Stimulated activated CD8-positive, alpha-beta memory T cell treated with anti-CD3 and anti-CD28 coated beads, Interleukin-2, amount 100 ng/mL, for 48 hours (primary cell): ENCODE results near the gene PERM1.

Experiments
- DNase-seq, 2 donors: peaks; one replicate each; pipeline ENCODE4 v3.0.0-alpha.2; 2020; ENCODE audit warnings: low read depth in 2 of 2

Gene PERM1

DNA sequence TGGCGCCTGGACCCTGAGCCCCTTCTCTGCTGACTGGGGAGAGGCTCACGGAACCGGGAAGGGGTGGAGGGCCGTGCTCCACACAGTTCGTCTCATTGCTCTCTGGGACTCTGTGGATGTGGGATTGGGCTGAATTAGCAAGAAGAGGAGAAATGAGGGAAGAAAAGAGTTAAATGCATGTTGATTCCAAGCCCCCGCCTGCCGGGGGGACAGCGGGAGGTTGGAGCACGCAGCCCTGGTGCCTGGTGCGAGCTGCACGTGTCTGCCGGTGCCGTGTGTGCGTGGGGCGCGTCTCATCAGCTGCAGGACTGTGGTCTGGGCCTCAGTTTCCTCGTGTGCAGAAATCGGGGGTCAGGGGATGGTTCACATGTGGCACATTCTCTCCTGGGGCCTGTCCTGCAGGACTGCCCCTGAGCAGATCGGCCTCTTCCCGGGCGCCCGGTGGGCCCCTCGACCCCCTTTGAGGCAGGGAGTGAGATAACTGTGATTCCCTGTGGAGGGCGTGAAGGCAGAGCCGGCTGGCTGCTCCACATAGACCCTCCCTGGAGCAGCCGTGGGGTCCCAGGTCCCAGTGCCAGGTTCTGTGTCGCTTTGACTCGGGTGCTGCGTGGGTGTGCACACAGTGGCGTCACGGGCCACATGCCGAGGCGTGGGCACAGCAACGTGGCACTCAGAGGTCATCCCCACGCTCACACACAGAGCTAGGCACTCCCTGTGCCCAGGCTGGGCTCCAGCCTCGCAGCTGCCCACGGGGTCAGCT, 46.7 kb downstream of the PERM1 start:
- no peak for DNase-seq

DNA sequence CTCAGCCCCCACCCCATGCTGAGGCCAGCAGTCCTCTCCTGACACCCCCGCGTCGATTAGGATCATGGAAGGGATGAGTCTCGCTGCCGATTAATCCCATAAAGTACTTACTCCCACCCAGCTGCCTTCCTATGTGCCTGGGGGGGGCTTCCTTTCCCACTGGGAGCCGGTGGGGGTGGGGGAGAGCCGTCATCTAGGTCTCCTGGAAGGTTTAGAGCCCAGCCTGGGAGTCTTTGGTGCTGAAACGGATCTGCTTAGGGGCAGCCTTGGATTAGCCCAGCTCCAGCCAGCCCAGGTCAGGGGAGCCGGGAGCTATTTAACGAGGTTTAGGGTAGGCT, 48.3 kb downstream of the PERM1 start:
- no peak for DNase-seq

DNA sequence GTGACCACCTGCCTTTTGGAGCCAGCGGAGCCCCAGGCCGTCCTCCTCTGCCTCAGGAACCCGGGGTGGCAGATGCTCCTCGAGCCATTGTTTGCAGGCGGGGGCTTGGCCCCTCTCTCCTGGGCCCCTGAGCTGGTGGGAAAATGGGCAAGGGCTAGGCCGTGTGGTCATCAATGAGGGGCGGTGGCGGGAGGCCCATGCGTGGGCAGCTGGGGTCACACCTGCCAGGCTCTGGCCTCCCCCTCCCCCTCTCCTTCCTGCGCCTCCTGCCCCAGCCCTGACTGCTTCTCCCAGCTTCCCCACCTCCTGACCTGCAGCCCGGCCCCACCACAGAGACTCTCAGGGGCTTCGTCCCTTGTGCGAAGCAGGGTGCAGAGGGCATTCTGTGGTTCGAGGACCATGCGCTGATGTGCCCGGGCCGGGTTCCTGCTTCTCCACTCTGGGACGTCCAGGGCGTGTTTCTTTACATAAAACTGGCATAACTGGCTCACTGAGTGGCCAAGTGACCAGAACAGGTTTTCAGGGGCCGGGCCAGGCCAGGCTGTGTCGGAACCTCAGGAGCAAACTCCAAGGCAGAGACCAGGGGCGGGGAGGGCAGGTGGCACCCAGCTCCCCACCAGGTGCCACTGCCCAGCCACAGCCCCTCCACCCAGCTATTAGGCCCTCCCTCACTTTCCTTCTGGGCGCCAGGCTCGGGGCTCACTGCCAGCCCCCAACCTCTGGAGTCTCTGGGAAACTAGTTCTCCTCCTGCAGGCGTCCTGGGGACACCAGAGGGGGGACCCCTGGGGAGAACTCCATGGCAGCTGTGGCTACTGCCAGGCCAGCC, 48.9 kb downstream of the PERM1 start:
- no peak for DNase-seq

DNA sequence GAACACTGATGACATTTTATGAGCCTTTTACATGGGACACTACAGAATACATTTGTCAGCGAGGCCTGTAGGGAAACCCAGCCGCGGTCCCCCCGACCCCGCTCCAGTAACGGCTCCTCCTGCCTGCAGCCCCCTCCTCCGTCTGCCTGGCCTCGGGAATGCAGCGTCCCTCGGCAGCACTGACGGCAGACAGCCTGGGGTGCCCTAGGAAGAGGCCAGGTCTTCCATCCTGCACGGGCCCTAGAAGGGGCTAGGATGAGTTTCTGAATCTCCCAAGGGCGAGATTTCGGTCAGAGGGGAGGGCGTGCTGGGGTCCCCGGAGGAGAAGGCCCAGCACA, 49.8 kb downstream of the PERM1 start:
- no peak for DNase-seq

DNA sequence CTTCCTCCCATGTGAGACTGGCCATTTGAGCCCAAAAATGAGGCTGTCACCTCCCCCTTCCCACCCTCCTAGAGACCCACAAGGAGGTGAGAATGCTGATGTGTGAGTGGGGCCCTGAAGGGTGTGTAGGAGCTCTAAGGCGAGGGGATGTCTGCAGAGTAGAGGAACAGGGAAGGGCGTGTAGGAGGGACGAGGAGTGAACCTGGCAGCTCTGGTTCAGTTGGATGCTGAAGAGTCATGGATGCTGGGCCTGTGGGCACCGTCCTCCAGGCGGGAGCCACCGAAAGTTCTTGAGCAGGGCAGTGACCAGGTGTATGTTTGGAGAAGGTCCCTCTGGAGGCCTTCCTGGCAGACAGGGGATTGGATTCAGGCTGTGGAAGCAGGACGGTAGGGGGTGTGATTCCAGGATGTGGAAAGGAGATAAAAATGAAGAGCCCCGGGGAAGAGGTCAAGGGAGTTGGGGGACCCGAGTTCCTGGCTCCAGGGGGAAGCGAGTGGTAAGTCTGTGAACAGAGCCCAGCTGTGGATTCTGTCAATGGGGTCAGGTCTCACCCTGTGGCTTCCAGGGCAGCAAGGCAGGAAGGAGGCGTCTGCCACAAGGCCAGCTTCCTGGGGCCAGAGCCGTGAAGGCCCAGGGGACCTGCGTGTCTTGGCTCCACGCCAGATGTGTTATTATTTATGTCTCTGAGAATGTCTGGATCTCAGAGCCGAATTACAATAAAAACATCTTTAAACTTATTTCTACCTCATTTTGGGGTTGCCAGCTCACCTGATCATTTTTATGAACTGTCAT, 50.3 kb downstream of the PERM1 start:
- no peak for DNase-seq

DNA sequence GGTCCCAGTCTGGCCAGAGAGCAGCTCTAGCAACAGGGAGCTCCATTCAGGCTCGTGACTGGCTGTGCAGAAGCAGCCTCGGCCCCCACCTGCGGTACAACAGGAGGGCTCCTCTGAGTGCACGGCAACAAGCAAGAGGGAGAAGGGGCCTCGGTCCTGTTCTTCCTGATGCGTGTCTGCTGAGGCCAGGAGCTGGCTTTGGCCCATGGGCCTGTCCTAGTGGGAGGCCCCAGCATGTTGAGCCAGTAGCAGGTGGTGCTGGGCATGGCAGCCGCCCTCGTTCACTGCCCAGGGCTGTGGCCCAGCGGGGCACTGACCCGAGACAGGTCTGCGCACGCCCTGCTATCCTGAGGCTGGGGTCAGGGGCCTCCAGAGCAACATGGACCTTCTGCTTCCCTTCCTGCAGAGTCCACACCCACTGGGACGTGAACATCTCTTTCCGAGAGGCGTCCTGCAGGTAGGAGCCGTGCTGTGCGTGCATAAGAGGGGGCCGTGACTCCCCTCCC, 51.2 kb downstream of the PERM1 start:
- DNase-seq = no peak

DNA sequence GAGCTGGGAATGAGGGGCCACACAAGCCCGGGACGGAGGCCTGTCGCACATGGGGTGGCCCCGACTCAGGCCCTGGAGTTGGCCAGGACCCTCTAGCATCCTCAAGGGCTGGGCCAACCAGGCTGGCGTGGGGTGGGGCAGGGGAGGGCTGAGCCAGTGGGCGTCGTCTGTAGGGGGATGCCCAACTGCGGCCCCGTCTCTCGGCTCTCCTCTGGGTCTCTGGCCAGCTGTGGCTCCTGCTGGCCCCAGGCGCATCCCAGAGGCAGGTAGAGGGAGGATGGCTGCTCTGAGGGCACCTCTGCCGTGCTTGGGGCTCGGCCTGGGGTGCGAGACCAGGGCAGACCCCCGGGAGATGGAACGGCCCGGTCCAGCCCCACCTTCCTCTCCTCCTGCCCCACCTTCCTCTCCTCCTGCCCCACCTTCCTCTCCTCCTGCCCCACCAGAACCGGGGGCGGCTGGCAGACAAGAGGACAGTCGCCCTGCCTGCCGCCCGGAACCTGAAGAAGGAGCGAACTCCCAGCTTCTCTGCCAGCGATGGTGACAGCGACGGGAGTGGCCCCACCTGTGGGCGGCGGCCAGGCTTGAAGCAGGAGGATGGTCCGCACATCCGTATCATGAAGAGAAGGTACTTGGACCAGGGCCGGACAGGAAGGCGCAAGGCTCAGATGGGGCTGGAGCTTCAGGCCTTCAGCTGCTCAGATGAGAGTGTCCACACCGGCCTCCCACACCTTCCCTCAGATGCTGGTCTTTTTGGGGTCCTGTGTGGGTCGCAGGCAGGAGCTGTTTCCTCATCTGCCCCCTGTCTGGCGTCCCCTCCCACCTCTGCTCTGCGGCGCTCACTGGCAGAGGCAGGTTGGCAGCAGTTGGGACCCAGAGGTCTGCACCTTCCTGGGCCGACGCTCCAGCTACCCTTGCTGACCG, 51.9 kb downstream of the PERM1 start:
- no peak for DNase-seq

DNA sequence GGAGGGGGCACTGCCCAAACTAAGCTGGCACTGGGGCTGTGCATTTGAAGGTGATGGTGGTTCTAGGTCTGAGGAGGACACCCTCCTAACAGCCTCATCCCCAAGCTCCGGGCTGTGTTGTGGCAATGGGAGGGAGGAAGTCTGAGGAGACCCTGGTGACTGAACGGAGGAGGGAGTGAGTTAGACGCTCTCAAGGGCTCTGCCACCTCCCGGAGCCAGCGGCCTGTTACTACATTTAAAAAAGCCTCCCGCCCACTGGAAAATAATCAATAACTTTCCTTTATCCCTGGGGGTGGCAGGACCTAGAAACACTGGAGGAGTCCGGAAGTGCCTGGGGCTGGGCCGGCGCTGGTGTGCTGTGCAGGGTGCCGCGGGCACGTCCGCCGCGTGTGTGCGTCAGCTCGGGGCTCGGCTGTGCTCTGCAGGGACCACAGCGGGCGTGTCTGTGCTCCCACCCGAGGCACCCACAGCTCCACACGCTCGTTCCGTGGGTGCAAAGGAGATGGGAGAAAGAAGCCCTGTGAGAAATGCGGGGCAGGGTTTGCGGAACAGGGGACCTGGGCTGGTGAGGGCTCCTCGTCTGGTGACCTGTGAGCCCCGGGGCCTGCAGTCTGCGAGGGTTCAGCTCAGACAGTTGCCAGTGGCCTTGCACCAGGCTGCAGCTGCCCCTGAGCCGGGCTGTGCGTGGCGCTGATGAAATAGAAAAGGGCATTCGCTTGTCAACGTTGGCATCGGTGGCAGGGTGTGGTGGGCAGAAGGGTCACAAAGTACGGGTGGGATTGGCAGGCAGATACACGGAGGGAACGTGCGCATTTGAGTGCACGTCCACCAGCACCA, 52.9 kb downstream of the PERM1 start:
- DNase-seq = no peak

DNA sequence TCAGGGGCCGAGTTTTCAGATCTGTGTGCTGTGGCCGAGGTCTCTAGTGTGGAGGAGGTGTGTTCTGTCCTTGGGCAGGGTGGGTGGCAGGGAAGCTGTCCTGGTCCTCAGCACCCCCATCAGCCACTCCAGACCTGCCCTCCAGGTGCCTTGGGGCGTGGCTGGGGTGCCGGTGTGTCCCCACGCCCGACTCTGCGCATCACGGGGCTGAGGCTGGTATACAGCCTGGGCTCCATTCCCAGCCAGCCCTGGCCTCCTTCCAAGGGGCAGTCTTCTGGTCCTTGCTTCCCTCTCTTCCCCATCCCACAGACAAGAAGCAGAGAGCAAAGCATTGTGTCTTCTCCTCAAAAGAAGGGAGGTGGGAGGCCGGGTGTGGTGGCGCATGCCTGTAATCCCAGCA, 54.1 kb downstream of the PERM1 start:
- DNase-seq = no peak

DNA sequence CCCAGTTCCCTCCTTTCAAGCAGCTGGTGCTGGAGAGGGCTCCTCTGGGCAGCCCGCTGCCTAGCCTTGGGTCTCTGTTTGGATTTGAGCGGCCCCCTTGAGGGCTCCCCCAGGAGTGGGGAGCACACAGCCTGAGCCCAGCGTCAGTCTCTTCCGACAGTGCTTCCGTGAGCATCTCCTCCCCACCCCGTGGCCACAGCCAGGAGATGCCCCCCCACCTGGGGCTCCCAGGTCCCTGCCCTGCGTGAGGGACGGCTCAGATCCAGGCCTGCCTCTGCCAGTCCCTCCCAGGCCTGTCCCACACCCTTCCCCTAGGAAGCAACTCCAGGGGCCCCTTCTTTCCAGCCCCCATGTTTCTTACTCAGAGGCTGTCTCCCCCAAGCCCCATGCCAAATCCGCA, 54.7 kb downstream of the PERM1 start:
- DNase-seq = no peak

DNA sequence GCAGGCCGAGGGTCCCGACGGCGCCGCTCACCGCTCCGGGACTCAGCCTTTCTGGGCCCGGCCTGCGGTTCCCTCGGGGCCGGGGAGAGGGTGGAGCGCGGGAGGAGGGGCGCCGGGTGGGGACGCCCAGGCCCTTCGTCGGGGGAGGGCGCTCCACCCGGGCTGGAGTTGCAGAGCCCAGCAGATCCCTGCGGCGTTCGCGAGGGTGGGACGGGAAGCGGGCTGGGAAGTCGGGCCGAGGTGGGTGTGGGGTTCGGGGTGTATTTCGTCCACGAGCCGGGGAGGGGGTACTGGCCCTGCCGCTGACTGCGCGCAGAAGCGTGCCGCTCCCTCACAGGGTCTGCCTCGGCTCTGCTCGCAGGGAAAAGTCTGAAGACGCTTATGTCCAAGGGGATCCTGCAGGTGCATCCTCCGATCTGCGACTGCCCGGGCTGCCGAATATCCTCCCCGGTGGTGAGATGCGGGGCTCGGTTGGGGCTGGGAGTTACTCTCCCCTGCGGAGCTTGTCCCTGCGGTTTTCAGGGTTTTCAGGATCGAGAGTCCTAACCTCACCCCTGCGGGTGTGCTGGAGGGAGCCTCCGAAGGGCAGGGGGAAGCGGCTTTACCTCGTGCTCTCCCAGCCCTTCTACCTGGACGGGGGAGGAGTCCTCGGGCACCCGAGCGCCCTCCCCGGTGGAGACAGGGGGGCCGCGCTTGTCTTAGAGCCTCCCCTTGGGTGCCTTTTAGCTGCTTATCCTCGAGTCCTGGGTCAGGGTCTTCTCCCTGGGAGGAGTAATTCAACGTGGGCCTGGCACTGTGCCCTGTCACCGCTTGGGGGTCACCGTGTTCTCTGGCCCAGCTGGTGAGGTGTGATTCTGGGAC, 56.1 kb downstream of the PERM1 start:
- no peak for DNase-seq
